Naive thymus-derived CD4-positive, alpha-beta T cell (primary cell): ENCODE measurements around the gene CLRN2. TPM values are rescaled to one million over a fixed set of nuclear protein-coding genes. Genes with fewer than 3 reads are reported as not detected.
A peak's percentile ranks its signal among the peaks of the same experiment; 100 is the strongest.

Source experiments
- ATAC-seq: fragments of 150-1000 bp; cut with Tn5 transposase; 2 replicates; pipeline ENCODE4 v1.10.0; 2021; ENCODE audit warnings: mild to moderate bottlenecking, moderate library complexity
- CTCF ChIA-PET: fragments of 350-600 bp; sonication (Branson Sonifier 250); formaldehyde crosslinking; loops from one replicate; lab custom pipeline; 2021; ENCODE audit warnings: antibody characterized with exemption; lab: Charles Lee
- POLR2A ChIA-PET: fragments of 350-600 bp; sonication (Branson Sonifier 250); formaldehyde crosslinking; loops from one replicate; lab custom pipeline; 2021; ENCODE audit warnings: antibody characterized with exemption, inconsistent platforms; lab: Charles Lee
- DNase-seq, 9 donors: peaks; one replicate each; pipeline versions ENCODE4 v3.0.0 to v3.0.0-alpha.2; 2020 to 2022; ENCODE audit warnings: mixed read lengths in 1 of 9
- H3K27ac ChIP-seq: one replicate; pipeline ENCODE4 v1.7.0; 2013; ENCODE audit warnings: mild to moderate bottlenecking, low read depth, low read length, moderate library complexity
- H3K27me3 ChIP-seq, 2 donors: one replicate each; pipeline ENCODE4 v1.7.0; 2013; ENCODE audit warnings: low read length in 2 of 2, mild to moderate bottlenecking in 2 of 2, moderate library complexity in 2 of 2; ENCODE audit not compliant: control insufficient read depth in 2 of 2, insufficient read depth in 2 of 2
- H3K36me3 ChIP-seq, 3 experiments: 1 replicate in 2 of 3; 2 replicates in 1 of 3; pipeline ENCODE4 v1.7.0; 2013; ENCODE audit warnings: low read length in 3 of 3, mild to moderate bottlenecking in 3 of 3, moderate library complexity in 1 of 3; ENCODE audit not compliant: insufficient read depth in 3 of 3, control insufficient read depth in 2 of 3
- H3K4me1 ChIP-seq, 2 donors: one replicate each; pipeline ENCODE4 v1.7.0; 2013; ENCODE audit warnings: low read length in 2 of 2, mild to moderate bottlenecking in 2 of 2, moderate library complexity in 1 of 2; ENCODE audit not compliant: control insufficient read depth in 2 of 2, insufficient read depth in 2 of 2
- H3K4me3 ChIP-seq: 2 replicates; pipeline ENCODE4 v1.7.0; 2013; ENCODE audit warnings: mild to moderate bottlenecking, low read length
- H3K9me3 ChIP-seq, 3 experiments: 1 replicate in 2 of 3; 2 replicates in 1 of 3; pipeline ENCODE4 v1.7.0; 2013; ENCODE audit warnings: low read length in 3 of 3; ENCODE audit not compliant: control insufficient read depth in 2 of 3
- H3K27ac Mint-ChIP-seq, 9 donors: one replicate each; pipeline ENCODE4 v1.8.0; 2020 to 2022; ENCODE audit warnings: mixed read lengths in 9 of 9, mild to moderate bottlenecking in 8 of 9, moderate library complexity in 5 of 9, inconsistent platforms in 2 of 9
- H3K27me3 Mint-ChIP-seq, 5 donors: one replicate each; pipeline ENCODE4 v1.8.0; 2021 to 2022; ENCODE audit warnings: mixed read lengths in 5 of 5, mild to moderate bottlenecking in 1 of 5
- H3K36me3 Mint-ChIP-seq, 5 donors: one replicate each; pipeline ENCODE4 v1.8.0; 2020 to 2022; ENCODE audit warnings: mixed read lengths in 5 of 5, mild to moderate bottlenecking in 3 of 5, inconsistent platforms in 1 of 5
- H3K4me1 Mint-ChIP-seq, 7 donors: one replicate each; pipeline ENCODE4 v1.8.0; 2020 to 2022; ENCODE audit warnings: mixed read lengths in 7 of 7, mild to moderate bottlenecking in 3 of 7, inconsistent platforms in 1 of 7
- H3K4me3 Mint-ChIP-seq, 10 donors: one replicate each; pipeline ENCODE4 v1.8.0; 2020 to 2022; ENCODE audit warnings: mild to moderate bottlenecking in 10 of 10, mixed read lengths in 10 of 10, moderate library complexity in 6 of 10, inconsistent platforms in 2 of 10
- H3K9me3 Mint-ChIP-seq, 11 donors: one replicate each; pipeline ENCODE4 v1.8.0; 2020 to 2022; ENCODE audit warnings: mixed read lengths in 11 of 11, mild to moderate bottlenecking in 4 of 11, inconsistent platforms in 1 of 11, moderate library complexity in 1 of 11
- intact Hi-C, 2 donors: fragments of 100-400 bp; cut with micrococcal nuclease; formaldehyde crosslinking; loops; one replicate each; pipeline ENCODE4 v1.15.1; 2023
- polyA plus RNA-seq, 2 donors: library from polyadenylated mRNA; unstranded; fragments of 300-500 nt; fragmentation: Illumina TruSeq; gene quantifications; one replicate each; pipeline ENCODE4 v1.2.3, GENCODE V29; 2021
- total RNA-seq, 6 experiments: library from RNA in 5 of 6; stranded (reverse) in 5 of 6; gene quantifications; 1 replicate in 5 of 6; 2 replicates in 1 of 6; pipeline ENCODE4 v1.2.3 and lab custom pipeline; 2021 to 2026

CLRN2 gene
- total and polyA plus RNA-seq, 7 experiments from 2014 or later, result not detected

DNA sequence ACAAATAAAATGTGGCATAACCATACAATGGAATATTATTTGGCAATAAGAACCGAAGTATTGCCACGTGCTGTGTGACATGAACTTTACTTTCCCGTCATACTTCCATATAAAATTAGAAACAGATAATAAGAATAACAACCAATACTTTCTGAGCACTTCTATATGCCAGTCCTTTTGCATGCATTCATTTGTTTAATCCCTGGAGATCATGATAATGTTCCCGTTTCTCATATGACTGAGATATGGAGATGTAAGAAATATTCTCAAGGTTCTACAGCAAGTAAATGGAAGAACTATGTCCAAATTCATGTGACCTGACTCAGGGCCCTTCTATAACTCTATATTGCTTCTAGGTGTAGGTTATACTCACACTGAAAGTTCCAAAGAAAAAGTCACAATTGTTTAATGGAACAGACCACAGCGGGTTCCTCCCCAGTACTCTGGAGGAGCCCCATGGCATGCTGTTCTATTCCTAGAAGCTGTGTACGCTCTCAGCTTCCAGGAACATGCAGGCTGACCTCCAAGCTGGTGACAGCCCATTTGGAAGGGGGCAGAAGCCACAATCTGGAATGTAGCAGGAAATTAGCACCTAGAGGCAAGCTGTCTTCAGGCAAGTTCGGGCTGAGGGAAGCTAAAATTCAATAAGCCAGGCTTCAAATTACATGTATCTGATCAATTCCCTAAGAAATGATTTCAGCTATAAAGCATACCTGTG is 34.6 kb upstream of the CLRN2 start:
- Histone ChIP-seq H3K9me3 (peaks cover 0 to 9% (median 0%) of the 10 kb centered on the region in 3 experiments), H3K27ac (no peak overlapping the region), H3K36me3 (peaks cover 0 to 27% (median 0%) of the 10 kb centered on the region in 3 experiments), H3K4me1 (no peaks in the 10 kb centered on the region), H3K27me3 (no peaks in the 10 kb centered on the region), H3K4me3 (no peak overlapping the region)
- CTCF ChIA-PET, result no interaction called here
- peaks cover 0 to 4% (median 0%) of the 10 kb centered on the region in 11 donors for H3K9me3 Mint-ChIP-seq
- H3K4me3 Mint-ChIP-seq, result no peak overlapping the region
- H3K4me1 Mint-ChIP-seq, result peaks cover 0 to 5% (median 0%) of the 10 kb centered on the region in 7 donors
- no peak overlapping the region for H3K27ac Mint-ChIP-seq
- peaks cover 2 to 19% (median 7%) of the 10 kb centered on the region in 5 donors for H3K36me3 Mint-ChIP-seq
- no peak for DNase-seq
- POLR2A ChIA-PET, result no interaction called here
- intact Hi-C loops, result no loop called here
- ATAC-seq, result no peak
- no peaks in the 10 kb centered on the region for H3K27me3 Mint-ChIP-seq

GRCh38 chr4:17480955-17481354 is 34.0 kb upstream of the CLRN2 start:
- no peaks in the 10 kb centered on the region for H3K27me3 ChIP-seq
- Mint-ChIP-seq H3K4me1 (peaks cover 0 to 5% (median 0%) of the 10 kb centered on the region in 7 donors), H3K4me3 (no peak overlapping the region), H3K9me3 (peaks cover 0 to 4% (median 0%) of the 10 kb centered on the region in 11 donors), H3K27ac (no peak overlapping the region), H3K27me3 (no peaks in the 10 kb centered on the region), H3K36me3 (peaks cover 3 to 22% (median 9%) of the 10 kb centered on the region in 5 donors)
- intact Hi-C loops, result no loop called here
- peaks cover 0 to 9% (median 0%) of the 10 kb centered on the region in 3 experiments for H3K9me3 ChIP-seq
- no peak overlapping the region for H3K4me3 ChIP-seq
- peaks cover 0 to 30% (median 0%) of the 10 kb centered on the region in 3 experiments for H3K36me3 ChIP-seq
- H3K4me1 ChIP-seq, result no peaks in the 10 kb centered on the region
- no peak overlapping the region for H3K27ac ChIP-seq
- ATAC-seq (no peak), DNase-seq (no peak)
- ChIA-PET POLR2A (no interaction called here), CTCF (no interaction called here)

- Histone ChIP-seq H3K27ac (no peak overlapping the region), H3K4me3 (no peak overlapping the region), H3K27me3 (no peaks in the 10 kb centered on the region), H3K4me1 (no peaks in the 10 kb centered on the region), H3K9me3 (peaks cover 0 to 9% (median 0%) of the 10 kb centered on the region in 3 experiments), H3K36me3 (peaks cover 0 to 47% (median 10%) of the 10 kb centered on the region in 3 experiments)
- H3K27me3 Mint-ChIP-seq, result no peaks in the 10 kb centered on the region
- no peak overlapping the region for H3K27ac Mint-ChIP-seq
- POLR2A ChIA-PET, result no interaction called here
- H3K4me3 Mint-ChIP-seq, result no peak overlapping the region
- no peak for ATAC-seq
- H3K36me3 Mint-ChIP-seq, result peaks cover 8 to 31% (median 18%) of the 10 kb centered on the region in 5 donors
- CTCF ChIA-PET, result no interaction called here
- peaks cover 0 to 4% (median 0%) of the 10 kb centered on the region in 11 donors for H3K9me3 Mint-ChIP-seq
- no peak for DNase-seq
- H3K4me1 Mint-ChIP-seq, result no peaks in the 10 kb centered on the region
- intact Hi-C loops, result no loop called here
Observed at GRCh38 chr4:17482716-17483115, 32.2 kb upstream of the CLRN2 start.

DNA sequence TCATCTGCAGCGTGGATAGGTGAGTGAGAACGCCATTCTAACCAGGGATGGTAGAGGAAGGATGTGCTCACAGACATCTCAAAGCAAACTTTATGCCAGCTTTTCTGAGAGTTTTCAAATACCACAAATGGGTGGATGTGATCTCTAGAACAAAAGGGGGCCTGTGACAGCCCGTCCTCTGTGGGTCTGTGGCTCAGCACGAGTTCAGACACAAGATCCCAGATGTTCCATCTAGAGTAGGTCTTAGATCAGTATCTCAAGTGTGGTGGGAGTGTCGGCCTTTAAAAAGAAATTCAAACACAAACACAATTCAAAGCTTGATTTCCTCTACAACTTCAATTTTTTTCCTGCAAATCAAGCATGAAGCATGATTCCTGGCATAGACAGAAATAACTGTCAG is 25.8 kb upstream of the CLRN2 start:
- ATAC-seq (no peak), DNase-seq (no peak)
- H3K4me1 ChIP-seq, result no peaks in the 10 kb centered on the region
- H3K36me3 Mint-ChIP-seq, result peaks cover 11 to 56% (median 41%) of the 10 kb centered on the region in 5 donors
- no peak overlapping the region for H3K4me3 ChIP-seq
- ChIA-PET CTCF (no interaction called here), POLR2A (no interaction called here)
- H3K9me3 ChIP-seq, result no peaks in the 10 kb centered on the region
- H3K27me3 ChIP-seq, result no peaks in the 10 kb centered on the region
- H3K9me3 Mint-ChIP-seq, result peaks cover 0 to 2% (median 0%) of the 10 kb centered on the region in 11 donors
- no peak overlapping the region for H3K27ac ChIP-seq
- H3K36me3 ChIP-seq, result peaks cover 0 to 82% (median 15%) of the 10 kb centered on the region in 3 experiments
- peaks cover 0 to 11% (median 3%) of the 10 kb centered on the region in 7 donors for H3K4me1 Mint-ChIP-seq
- intact Hi-C loops, result no loop called here
- H3K27ac Mint-ChIP-seq, result peak overlapping the region in 4 of 9 donors; percentile 12 to 50 (median 42)
- no peaks in the 10 kb centered on the region for H3K27me3 Mint-ChIP-seq
- H3K4me3 Mint-ChIP-seq, result no peak overlapping the region

- ChIA-PET POLR2A (no interaction called here), CTCF (no interaction called here)
- peaks cover 0 to 88% (median 15%) of the 10 kb centered on the region in 3 experiments for H3K36me3 ChIP-seq
- H3K4me1 ChIP-seq, result no peaks in the 10 kb centered on the region
- Mint-ChIP-seq H3K27ac (peak overlapping the region in 2 of 9 donors; percentile 12 to 28), H3K4me1 (peaks cover 0 to 11% (median 4%) of the 10 kb centered on the region in 7 donors), H3K4me3 (no peak overlapping the region), H3K27me3 (no peaks in the 10 kb centered on the region), H3K9me3 (peaks cover 0 to 2% (median 0%) of the 10 kb centered on the region in 11 donors), H3K36me3 (peaks cover 11 to 58% (median 41%) of the 10 kb centered on the region in 5 donors)
- intact Hi-C loops, result no loop called here
- H3K27ac ChIP-seq, result no peak overlapping the region
- DNase-seq (no peak), ATAC-seq (no peak)
- no peaks in the 10 kb centered on the region for H3K27me3 ChIP-seq
- no peak overlapping the region for H3K4me3 ChIP-seq
- H3K9me3 ChIP-seq, result no peaks in the 10 kb centered on the region
Observed at GRCh38 chr4:17489721-17490120, 25.2 kb upstream of the CLRN2 start.

DNA sequence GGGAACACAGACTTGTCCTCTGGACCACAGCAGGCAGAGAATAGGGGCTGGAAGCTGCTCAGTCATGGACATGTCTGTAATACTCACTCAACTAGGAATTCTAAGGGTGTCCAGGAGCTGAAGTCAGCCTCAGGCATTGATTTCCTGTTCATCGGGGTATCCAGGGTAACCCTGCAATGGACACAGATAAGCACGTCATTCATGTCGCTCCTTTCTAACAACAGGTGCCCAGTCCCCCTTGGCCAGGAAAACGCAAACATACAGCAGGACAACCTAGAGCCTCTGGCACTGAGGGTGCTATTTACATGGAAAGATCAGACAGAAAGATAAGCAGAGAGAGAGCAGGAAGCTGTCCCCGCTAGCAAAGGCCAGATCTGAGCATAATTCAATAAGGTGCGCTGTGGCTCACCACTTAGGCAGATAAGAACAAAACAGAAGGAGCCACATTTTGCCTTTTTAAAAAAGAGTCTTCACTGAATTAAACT is 24.3 kb upstream of the CLRN2 start:
- H3K4me1 Mint-ChIP-seq, result peaks cover 0 to 11% (median 4%) of the 10 kb centered on the region in 7 donors
- peak overlapping the region in 2 of 9 donors; percentile 5 to 38 for H3K27ac Mint-ChIP-seq
- ATAC-seq (no peak), DNase-seq (no peak)
- no peak overlapping the region for H3K4me3 ChIP-seq
- no peaks in the 10 kb centered on the region for H3K27me3 ChIP-seq
- H3K4me3 Mint-ChIP-seq, result no peak overlapping the region
- H3K36me3 Mint-ChIP-seq, result peaks cover 11 to 56% (median 32%) of the 10 kb centered on the region in 5 donors
- ChIA-PET CTCF (no interaction called here), POLR2A (no interaction called here)
- intact Hi-C loops, result no loop called here
- no peaks in the 10 kb centered on the region for H3K9me3 Mint-ChIP-seq
- no peaks in the 10 kb centered on the region for H3K4me1 ChIP-seq
- peaks cover 0 to 89% (median 15%) of the 10 kb centered on the region in 3 experiments for H3K36me3 ChIP-seq
- H3K27me3 Mint-ChIP-seq, result no peaks in the 10 kb centered on the region
- no peak overlapping the region for H3K27ac ChIP-seq
- H3K9me3 ChIP-seq, result no peaks in the 10 kb centered on the region
